HG03521 (cell line): ENCODE results near the gene MYPOP.

Source experiments
- ATAC-seq: cut with Tn5 transposase; IDR thresholded peaks from one replicate; pipeline ENCODE4 v1.9.1; 2021; ENCODE audit warnings: mild to moderate bottlenecking, moderate library complexity; ENCODE audit not compliant: unreplicated experiment

MYPOP gene

DNA sequence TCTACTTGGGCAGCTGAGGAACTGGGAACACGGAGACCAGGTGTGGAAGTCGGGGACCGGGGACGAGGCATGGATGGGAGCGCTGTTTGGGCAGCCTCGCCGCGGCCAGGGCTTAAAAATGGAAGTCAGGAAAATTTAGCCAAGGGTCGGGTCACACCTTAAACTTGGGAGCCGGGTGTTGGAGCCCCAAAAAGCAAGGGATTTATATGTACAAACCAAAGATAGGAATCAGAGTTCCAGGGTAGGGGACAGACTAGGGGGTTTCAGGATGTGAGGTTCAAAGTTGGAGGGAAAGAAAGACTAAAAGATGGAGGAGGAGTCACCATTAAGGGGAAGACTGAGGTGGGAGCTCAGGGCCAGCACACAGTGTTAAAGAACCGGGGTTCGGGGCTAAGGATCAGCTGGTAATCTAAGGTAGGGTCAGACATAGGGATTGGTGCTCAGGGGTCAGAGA is 37.8 kb downstream of the MYPOP start:
- no peak for ATAC-seq

DNA sequence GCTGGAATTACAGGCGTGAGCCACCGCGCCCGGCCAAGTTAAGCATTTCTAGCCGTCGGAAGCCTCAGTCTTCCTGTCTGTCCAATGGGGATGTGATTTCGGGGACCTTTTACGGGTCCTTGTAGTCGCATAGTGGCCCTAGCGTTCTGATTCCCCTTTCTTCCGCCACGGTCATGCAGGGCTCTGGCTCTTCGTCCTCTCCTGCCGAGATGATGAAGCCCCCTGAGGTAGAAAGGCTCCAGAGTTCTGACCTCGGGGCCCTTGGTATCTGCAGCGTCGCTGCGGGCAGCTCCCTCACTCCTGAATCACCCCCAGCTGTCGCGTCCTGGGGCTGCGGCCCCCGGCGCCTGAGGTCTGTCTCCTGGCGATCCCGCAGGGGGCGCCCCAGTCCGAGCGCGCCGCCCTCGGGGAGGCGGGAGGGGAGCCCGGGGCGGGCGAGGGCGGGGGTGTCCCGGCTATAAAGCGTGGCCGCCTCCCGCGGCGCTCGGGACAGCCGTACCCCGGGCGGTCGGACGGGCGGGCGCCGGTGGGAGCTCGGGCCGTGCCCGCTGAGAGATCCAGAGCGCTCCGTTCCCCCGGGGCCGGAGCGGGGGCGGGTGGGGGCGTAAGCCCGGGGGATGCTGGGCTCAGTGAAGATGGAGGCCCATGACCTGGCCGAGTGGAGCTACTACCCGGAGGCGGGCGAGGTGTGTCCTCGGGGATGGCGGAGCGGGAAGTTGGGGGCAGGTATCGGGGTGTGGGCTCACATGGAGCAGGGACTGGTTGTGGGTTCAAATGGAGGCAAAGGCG is 38.4 kb downstream of the MYPOP start, which contains the start of gene FOXA3:
TSS of gene FOXA3 (plus strand) at position 487 of the 789 bp plus-strand sequence. CDS start at position 618, 131 bp downstream.
- no peak for ATAC-seq

DNA sequence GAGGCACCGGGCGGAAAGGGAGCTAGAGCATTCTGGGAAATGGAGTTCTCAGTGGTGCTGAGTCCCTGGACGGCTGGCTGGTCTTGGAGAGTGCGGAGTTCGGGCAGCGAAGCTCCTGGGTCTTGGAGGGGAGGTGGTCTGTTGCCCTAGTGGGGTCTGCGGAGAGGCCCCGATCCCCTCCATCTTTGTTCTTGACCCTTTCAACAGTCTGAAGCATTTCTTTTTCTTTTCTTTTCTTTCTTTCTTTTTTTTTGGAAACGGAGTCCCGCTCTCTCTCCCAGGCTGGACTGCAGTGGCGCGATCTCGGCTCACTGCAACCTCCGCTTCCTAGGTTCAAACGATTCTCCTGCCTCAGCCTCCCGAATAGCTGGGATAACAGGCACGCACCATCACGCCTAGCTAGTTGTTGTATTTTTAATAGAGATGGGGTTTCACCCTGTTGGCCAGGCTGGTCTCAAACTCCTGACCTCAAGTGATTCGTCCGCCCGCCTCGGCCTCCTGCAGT is 39.0 kb downstream of the MYPOP start:
- ATAC-seq: no peak

- peak; percentile 93 for ATAC-seq
Measured at GRCh38 chr19:45862564-45863334, 39.7 kb downstream of the MYPOP start, which contains the start of gene SYMPK. SYMPK (minus strand) TSS chr19:45863147; CDS start chr19:45854495, 8,652 bp downstream.

GRCh38 chr19:45862271-45862563 is 40.2 kb downstream of the MYPOP start:
- ATAC-seq: no peak

DNA sequence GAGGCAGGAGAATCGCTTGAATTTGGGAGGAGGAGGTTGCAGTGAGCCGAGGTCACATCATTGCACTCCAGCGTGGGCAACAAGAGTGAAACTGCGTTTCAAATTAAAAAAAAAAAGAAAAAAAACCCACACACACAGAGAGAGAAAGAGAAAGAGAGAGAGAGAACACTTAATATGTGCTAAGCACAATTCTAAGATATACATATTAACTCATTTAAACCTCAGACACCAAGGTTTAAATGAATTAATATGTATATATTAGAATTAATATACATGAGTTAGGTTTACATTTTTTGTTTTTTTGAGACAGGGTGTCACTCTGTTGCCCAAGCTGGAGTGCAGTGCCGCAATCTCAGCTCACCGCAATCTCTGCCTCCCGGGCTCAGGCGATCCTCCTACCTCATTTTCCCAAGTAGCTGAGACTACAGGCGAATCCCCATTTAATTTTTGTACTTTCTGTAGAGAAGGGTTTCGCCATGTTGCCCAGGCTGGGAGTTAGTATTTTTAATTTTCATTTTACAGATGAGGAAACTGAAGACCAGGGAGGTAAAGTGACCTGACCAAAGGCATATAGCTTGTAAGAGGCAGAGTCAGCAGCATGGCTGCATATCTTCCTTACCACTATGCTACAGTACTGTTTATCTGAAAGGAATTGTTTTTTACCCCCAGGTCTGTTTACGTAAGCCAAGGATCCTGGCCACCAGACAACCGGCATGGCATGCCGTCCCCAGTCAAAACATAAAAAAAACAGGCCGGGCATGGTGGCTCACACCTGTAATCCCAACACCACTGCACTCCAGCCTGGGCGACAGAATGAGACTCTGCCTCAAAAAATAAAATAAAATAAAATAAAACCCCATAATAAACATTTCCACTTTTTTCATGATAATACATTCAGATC is 41.8 kb downstream of the MYPOP start:
- no peak for ATAC-seq

GRCh38 chr19:45854167-45854778 is 48.1 kb downstream of the MYPOP start:
- no peak for ATAC-seq

DNA sequence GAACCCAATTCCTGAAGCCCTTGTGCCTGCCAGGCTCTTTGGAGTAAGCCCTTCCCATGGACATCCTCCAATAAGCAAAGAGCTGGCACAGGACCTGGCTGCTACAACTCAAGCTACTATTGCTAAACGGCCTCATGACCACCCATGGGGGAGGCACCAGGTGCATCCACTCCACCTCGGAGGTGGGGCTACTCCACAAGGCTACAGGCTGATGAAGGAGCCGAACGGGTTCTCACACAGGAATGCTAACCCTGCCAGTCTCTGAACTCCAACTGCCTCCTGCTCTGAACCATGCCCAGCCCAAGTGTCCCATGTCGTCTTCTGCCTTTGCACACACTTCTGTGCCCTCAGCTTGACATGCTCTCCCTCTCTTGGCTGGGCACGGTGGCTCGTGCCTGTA is 49.4 kb downstream of the MYPOP start:
- ATAC-seq: no peak

GRCh38 chr19:45852145-45852750 is 50.2 kb downstream of the MYPOP start:
- no peak for ATAC-seq

DNA sequence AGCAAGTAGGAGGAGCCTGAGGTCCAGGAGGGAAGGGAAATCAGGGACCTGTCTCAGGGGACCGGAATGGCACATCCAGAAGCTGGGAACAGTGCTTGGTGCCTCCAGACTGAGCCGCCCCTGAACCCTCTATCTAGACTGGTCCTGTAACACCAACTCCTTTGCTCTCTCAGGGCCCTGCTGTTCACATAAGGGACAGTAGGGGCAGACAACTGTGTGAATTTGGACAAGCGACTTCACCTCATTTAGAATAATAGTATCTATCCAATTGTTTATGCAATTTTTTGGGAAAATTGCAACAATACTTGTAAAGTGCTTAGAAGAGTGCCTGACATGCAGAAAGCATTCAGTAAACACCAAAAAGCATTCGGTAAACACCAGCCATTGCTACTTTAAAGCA is 53.5 kb downstream of the MYPOP start:
- ATAC-seq: no peak

DNA sequence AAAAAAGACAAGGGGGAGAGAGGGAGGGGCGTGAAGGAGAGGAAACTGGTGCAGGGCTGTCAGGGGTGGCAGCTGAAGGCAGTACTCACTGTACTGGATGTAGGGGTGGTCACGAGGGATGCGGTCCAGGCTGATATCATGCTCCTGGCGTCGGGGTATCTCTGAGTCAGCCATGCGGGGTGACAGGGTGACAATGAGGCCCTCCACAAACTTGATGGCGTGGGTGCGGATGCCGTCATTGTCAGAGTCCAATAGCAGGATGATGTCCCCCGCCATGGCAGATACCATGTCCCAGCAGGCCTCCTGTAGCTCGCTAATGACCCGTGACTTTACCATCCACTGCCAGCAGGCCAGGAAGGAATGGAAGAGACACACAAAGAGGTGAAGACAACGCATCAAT is 54.8 kb downstream of the MYPOP start:
- ATAC-seq: no peak

- no peak for ATAC-seq
Measured at GRCh38 chr19:45842198-45842597, 60.2 kb downstream of the MYPOP start.
